GM18951 (cell line): ENCODE measurements around the gene TRAF3IP3.

ENCODE experiments used
- POLR2A ChIP-seq: IDR thresholded peaks from 4 replicates; pipeline ENCODE4 v1.6.1; 2011; ENCODE audit warnings: mild to moderate bottlenecking; ENCODE audit not compliant: insufficient read length, insufficient read depth; ENCODE audit errors: extremely low read depth
- in situ Hi-C: fragments of 300-500 bp; cut with MboI; formaldehyde crosslinking; loops from one replicate; pipeline ENCODE4 v1.12.0; 2022; ENCODE audit warnings: low sequenced_read_pairs, mixed read lengths, inconsistent platforms; ENCODE audit not compliant: unreplicated experiment

TRAF3IP3 gene

GRCh38 chr1:209803568-209803967 is 47.7 kb downstream of the TRAF3IP3 start:
- in situ Hi-C loops: no loop called here
- no peak for TF ChIP-seq POLR2A

- no peak for TF ChIP-seq POLR2A
- in situ Hi-C loops: no loop called here
Measured at GRCh38 chr1:209805341-209805781, 49.5 kb downstream of the TRAF3IP3 start.

GRCh38 chr1:209805875-209806760 is 50.3 kb downstream of the TRAF3IP3 start, which contains the start of gene IRF6:
Gene IRF6, minus strand, starts transcription at chr1:209806142. Its CDS starts 4,729 bp downstream, at chr1:209801413.
- in situ Hi-C loops: no loop called here
- TF ChIP-seq POLR2A: peak; percentile 45

DNA sequence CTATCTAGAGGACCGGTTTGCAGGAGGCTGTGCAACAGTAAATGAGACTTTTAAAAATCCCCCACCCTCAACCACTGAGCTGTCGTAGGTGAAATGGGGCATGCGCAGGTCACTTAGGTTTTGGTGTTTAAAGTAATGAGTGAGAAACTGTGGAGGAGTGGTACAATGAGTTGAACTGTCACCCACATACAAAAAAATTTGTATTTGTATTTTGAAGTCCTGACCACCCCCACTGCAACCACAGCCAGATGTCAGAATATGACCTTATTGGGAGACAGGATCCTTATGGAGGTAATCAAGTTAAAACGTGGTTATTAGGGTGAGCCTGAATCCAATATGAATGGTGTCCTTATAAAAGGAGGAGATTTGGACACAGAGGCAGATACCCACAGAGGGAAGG is 51.7 kb downstream of the TRAF3IP3 start:
- in situ Hi-C loops: no loop called here
- TF ChIP-seq POLR2A: no peak

GRCh38 chr1:209808059-209808581 is 52.3 kb downstream of the TRAF3IP3 start:
- in situ Hi-C loops: no loop called here
- no peak for TF ChIP-seq POLR2A

GRCh38 chr1:209809611-209810010 is 53.8 kb downstream of the TRAF3IP3 start:
- in situ Hi-C loops: no loop called here
- TF ChIP-seq POLR2A: no peak

DNA sequence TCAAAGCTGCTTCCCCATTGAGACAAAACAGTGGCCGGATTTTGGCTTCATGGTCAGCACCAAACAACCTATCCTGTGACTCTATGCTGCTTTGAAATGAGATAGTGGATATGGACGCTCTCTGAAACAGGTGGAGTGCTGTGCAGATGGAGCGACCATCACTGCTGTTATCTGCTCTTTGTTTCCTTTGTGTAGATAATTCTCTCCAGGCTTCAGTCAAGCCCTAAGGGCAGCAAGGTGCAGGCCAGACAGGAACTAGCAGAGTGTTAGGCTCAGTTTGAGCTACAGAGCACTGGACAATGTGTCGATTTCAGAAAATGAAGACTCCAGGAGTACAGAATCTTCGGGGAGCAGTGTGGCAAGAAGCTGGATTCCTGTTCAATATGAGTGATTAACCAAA is 54.9 kb downstream of the TRAF3IP3 start:
- in situ Hi-C loops: no loop called here
- no peak for TF ChIP-seq POLR2A

DNA sequence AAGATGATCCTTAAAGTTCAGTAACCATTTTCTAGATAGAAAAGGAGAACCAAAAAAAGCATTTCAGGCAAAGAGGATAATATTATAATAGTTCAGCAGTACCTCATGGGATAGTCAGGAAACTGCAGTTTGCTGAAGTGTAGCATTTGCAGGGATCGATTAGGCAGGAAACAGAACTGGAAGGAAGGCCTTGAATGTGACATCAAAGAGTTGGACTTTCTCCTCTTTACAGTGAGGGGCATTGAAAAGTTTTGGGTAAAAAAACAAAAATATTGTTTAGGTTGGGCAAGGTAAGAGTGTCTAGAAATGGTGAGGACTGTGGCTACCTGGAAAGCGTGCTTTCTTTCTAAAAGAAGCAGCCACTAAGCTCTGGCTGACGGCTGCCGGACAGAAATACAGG is 58.0 kb downstream of the TRAF3IP3 start:
- in situ Hi-C loops: no loop called here

GRCh38 chr1:209815490-209815889 is 59.6 kb downstream of the TRAF3IP3 start:
- no peak for TF ChIP-seq POLR2A
- in situ Hi-C loops: no loop called here

More for the DNA sequence above, 58.0 kb downstream of the TRAF3IP3 start:
- TF ChIP-seq POLR2A: no peak

DNA sequence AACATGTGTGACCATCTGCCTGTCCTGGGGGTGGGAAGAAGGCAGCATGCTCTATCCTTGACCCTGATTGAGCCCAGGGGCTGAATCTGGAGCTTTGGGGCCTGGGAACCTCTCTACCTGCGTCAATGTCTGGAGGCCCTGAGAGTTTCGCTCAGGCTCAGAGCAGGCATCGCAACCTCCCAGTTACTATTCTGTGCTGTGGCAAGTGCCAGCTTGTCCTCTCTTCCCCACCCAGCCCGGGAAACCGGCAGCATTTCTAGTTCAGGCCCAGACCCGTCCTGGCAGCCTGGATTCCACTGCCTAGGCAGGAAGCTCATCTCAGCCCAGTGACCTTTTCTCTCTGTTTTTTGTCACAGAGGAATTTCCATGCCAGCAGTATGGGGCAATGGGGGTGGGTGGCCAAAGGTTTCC is 60.1 kb downstream of the TRAF3IP3 start:
- TF ChIP-seq POLR2A: no peak
- in situ Hi-C loops: no loop called here

DNA sequence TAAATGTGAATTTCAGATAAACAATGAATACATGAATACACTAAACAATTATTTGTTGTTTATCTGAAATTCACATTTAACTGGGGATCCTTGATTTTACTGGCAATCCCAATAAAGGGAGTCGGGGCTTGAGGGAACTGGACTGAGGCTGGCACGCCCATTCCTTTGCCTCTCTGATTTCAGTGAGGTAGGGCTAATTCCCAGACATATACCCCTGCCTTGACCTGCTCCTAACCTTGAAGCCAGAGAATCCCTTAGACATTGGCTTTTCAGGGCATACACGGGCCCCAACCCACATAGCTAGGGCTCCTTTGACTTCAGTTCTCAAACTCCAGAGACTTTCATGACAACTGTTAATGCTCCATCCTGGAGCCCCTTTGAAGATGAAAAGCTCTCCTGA is 61.1 kb downstream of the TRAF3IP3 start:
- in situ Hi-C loops: no loop called here
- no peak for TF ChIP-seq POLR2A

- TF ChIP-seq POLR2A: no peak
- in situ Hi-C loops: no loop called here
Measured at GRCh38 chr1:209817691-209818090, 61.8 kb downstream of the TRAF3IP3 start.

GRCh38 chr1:209819058-209819457 is 63.2 kb downstream of the TRAF3IP3 start:
- in situ Hi-C loops: no loop called here
- no peak for TF ChIP-seq POLR2A

GRCh38 chr1:209820986-209821385 is 65.1 kb downstream of the TRAF3IP3 start:
- TF ChIP-seq POLR2A: no peak
- in situ Hi-C loops: no loop called here
